ENCODE data around the gene CDC123.

Gene CDC123

GRCh38 chr10:12187321-12187905 is 8.6 kb upstream of the CDC123 start:
- no peak for FAIRE-seq
- no peak for TF ChIP-seq POLR2AphosphoS5 (IDR thresholded peaks at IDR 0.05; ENCODE audit: low read depth, low read length)
- no peak for TF ChIP-seq POU2F2 (IDR thresholded peaks at IDR 0.05; ENCODE audit: low read depth, low read length)
- TF ChIP-seq POLR2A (IDR thresholded peaks at IDR 0.05; ENCODE audit: low read depth, low read length): no peak
- no peak for TF ChIP-seq TAF1 (IDR thresholded peaks at IDR 0.05; ENCODE audit: low read depth, low read length)
- no peak for TF ChIP-seq SPI1 (IDR thresholded peaks at IDR 0.05; ENCODE audit: low read depth, low read length)
- no peak for DNase-seq (ENCODE audit: insufficient read length, low spot score)

GRCh38 chr10:12188656-12189055 is 7.3 kb upstream of the CDC123 start:
- DNase-seq (ENCODE audit: insufficient read length, low spot score) (no peak), FAIRE-seq (no peak)
- TF ChIP-seq POLR2AphosphoS5 (IDR thresholded peaks at IDR 0.05; ENCODE audit: low read depth, low read length): no peak
- no peak for TF ChIP-seq SPI1 (IDR thresholded peaks at IDR 0.05; ENCODE audit: low read depth, low read length)

- no peak for DNase-seq (ENCODE audit: insufficient read length, low spot score)
- no peak for TF ChIP-seq POU2F2 (IDR thresholded peaks at IDR 0.05; ENCODE audit: low read depth, low read length)
- TF ChIP-seq TAF1 (IDR thresholded peaks at IDR 0.05; ENCODE audit: low read depth, low read length): no peak
- TF ChIP-seq PAX5 (IDR thresholded peaks at IDR 0.05; ENCODE audit: insufficient read depth, low read length, severe bottlenecking): no peak
- no peak for TF ChIP-seq SPI1 (IDR thresholded peaks at IDR 0.05; ENCODE audit: low read depth, low read length)
- TF ChIP-seq POLR2AphosphoS5 (IDR thresholded peaks at IDR 0.05; ENCODE audit: low read depth, low read length): no peak
- no peak for TF ChIP-seq POLR2A (IDR thresholded peaks at IDR 0.05; ENCODE audit: low read depth, low read length)
- FAIRE-seq: no peak
Measured at GRCh38 chr10:12189426-12189825, 6.6 kb upstream of the CDC123 start.

- FAIRE-seq (no peak), DNase-seq (ENCODE audit: insufficient read length, low spot score) (no peak)
- TF ChIP-seq PAX5 (IDR thresholded peaks at IDR 0.05; ENCODE audit: insufficient read depth, low read length, severe bottlenecking): no peak
- peak; percentile 48; the same call in 1 of the 2 replicates for TF ChIP-seq SPI1 (IDR thresholded peaks at IDR 0.05; ENCODE audit: low read depth, low read length)
Measured at GRCh38 chr10:12191715-12192114, 4.3 kb upstream of the CDC123 start.

DNA sequence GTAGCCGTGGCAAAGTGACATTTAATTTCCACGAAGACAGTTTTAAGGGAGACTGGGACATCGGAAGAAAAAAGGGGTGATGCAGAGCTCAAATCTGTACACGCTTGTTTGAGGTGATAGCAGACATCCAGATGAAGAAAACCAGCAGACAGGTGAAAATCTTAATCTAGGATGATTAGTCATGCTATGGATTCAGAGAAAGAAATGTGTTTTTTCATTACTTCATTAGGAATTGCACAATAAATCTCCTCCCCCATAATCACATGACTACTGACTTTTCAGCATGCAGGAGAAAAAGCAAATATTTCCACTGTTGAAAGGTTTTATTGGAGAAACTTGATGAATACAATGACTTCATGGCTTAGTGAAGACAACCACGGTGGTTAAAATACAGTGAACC is 2.8 kb upstream of the CDC123 start:
- DNase-seq (ENCODE audit: insufficient read length, low spot score) (no peak), FAIRE-seq (no peak)
- TF ChIP-seq PAX5 (IDR thresholded peaks at IDR 0.05; ENCODE audit: insufficient read depth, low read length, severe bottlenecking) (no peak), POLR2A (IDR thresholded peaks at IDR 0.05; ENCODE audit: low read depth, low read length) (no peak)

GRCh38 chr10:12194752-12195271 is 1.2 kb upstream of the CDC123 start:
- no peak for DNase-seq (ENCODE audit: insufficient read length, low spot score)
- no peak for FAIRE-seq
- TF ChIP-seq TAF1 (IDR thresholded peaks at IDR 0.05; ENCODE audit: low read depth, low read length) (no peak), POLR2AphosphoS5 (IDR thresholded peaks at IDR 0.05; ENCODE audit: low read depth, low read length) (no peak), POU2F2 (IDR thresholded peaks at IDR 0.05; ENCODE audit: low read depth, low read length) (no peak), SPI1 (IDR thresholded peaks at IDR 0.05; ENCODE audit: low read depth, low read length) (no peak), PAX5 (IDR thresholded peaks at IDR 0.05; ENCODE audit: insufficient read depth, low read length, severe bottlenecking) (no peak)

GRCh38 chr10:12195281-12195602 is 746 bp upstream of the CDC123 start:
- DNase-seq (ENCODE audit: insufficient read length, low spot score) (no peak), FAIRE-seq (no peak)
- TF ChIP-seq TAF1 (IDR thresholded peaks at IDR 0.05; ENCODE audit: low read depth, low read length) (no peak), SPI1 (IDR thresholded peaks at IDR 0.05; ENCODE audit: low read depth, low read length) (no peak), POU2F2 (IDR thresholded peaks at IDR 0.05; ENCODE audit: low read depth, low read length) (no peak), PAX5 (IDR thresholded peaks at IDR 0.05; ENCODE audit: insufficient read depth, low read length, severe bottlenecking) (no peak), POLR2AphosphoS5 (IDR thresholded peaks at IDR 0.05; ENCODE audit: low read depth, low read length) (no peak), POLR2A (IDR thresholded peaks at IDR 0.05; ENCODE audit: low read depth, low read length) (no peak)

- no peak for DNase-seq (ENCODE audit: insufficient read length, low spot score)
- no peak for FAIRE-seq
- TF ChIP-seq POLR2AphosphoS5 (IDR thresholded peaks at IDR 0.05; ENCODE audit: low read depth, low read length) (no peak), TAF1 (IDR thresholded peaks at IDR 0.05; ENCODE audit: low read depth, low read length) (no peak), PAX5 (IDR thresholded peaks at IDR 0.05; ENCODE audit: insufficient read depth, low read length, severe bottlenecking) (no peak), POU2F2 (IDR thresholded peaks at IDR 0.05; ENCODE audit: low read depth, low read length) (no peak), POLR2A (IDR thresholded peaks at IDR 0.05; ENCODE audit: low read depth, low read length) (no peak), SPI1 (IDR thresholded peaks at IDR 0.05; ENCODE audit: low read depth, low read length) (no peak)
Measured at GRCh38 chr10:12196531-12197211, 683 bp downstream of the CDC123 start.

GRCh38 chr10:12198156-12198555 is 2.2 kb downstream of the CDC123 start:
- FAIRE-seq: no peak

GRCh38 chr10:12200850-12201249 is 4.9 kb downstream of the CDC123 start:
- no peak for FAIRE-seq
- TF ChIP-seq PAX5 (IDR thresholded peaks at IDR 0.05; ENCODE audit: insufficient read depth, low read length, severe bottlenecking) (no peak), POLR2A (IDR thresholded peaks at IDR 0.05; ENCODE audit: low read depth, low read length) (no peak), POLR2AphosphoS5 (IDR thresholded peaks at IDR 0.05; ENCODE audit: low read depth, low read length) (no peak), POU2F2 (IDR thresholded peaks at IDR 0.05; ENCODE audit: low read depth, low read length) (no peak), TAF1 (IDR thresholded peaks at IDR 0.05; ENCODE audit: low read depth, low read length) (no peak), SPI1 (IDR thresholded peaks at IDR 0.05; ENCODE audit: low read depth, low read length) (no peak)
- DNase-seq (ENCODE audit: insufficient read length, low spot score): no peak

More at GRCh38 chr10:12198156-12198555, 2.2 kb downstream of the CDC123 start:
- TF ChIP-seq POU2F2 (IDR thresholded peaks at IDR 0.05; ENCODE audit: low read depth, low read length) (no peak), POLR2A (IDR thresholded peaks at IDR 0.05; ENCODE audit: low read depth, low read length) (no peak), TAF1 (IDR thresholded peaks at IDR 0.05; ENCODE audit: low read depth, low read length) (no peak), PAX5 (IDR thresholded peaks at IDR 0.05; ENCODE audit: insufficient read depth, low read length, severe bottlenecking) (no peak), POLR2AphosphoS5 (IDR thresholded peaks at IDR 0.05; ENCODE audit: low read depth, low read length) (no peak), SPI1 (IDR thresholded peaks at IDR 0.05; ENCODE audit: low read depth, low read length) (no peak)
- DNase-seq (ENCODE audit: insufficient read length, low spot score): no peak

All from GM12891 (cell line).